HepG2 (cell line): ENCODE data around the gene IL11RA. TPM values are rescaled to one million over a fixed set of nuclear protein-coding genes. Genes with fewer than 3 reads are reported as not detected.

Experiments used
- DNMT1 ChIP-seq: sonication (generic); formaldehyde crosslinking; IDR thresholded peaks from 2 replicates; pipeline ENCODE4 v1.5.1; 2020; ENCODE audit warnings: mild to moderate bottlenecking, missing genetic modification reagents
- ELF3 ChIP-seq: IDR thresholded peaks from 2 replicates; pipeline ENCODE4 v1.6.1; 2016; ENCODE audit warnings: missing genetic modification reagents, missing compliant biosample characterization
- HDAC6 ChIP-seq: fragments of 200-600 bp; sonication (generic); IDR thresholded peaks from 2 replicates; pipeline ENCODE4 v1.7.0; 2017; ENCODE audit warnings: mild to moderate bottlenecking, antibody characterized with exemption, low read length, low read depth
- KLF6 ChIP-seq: IDR thresholded peaks from 2 replicates; pipeline ENCODE4 v1.8.0; 2016; ENCODE audit warnings: missing biosample characterization, missing genetic modification reagents
- MLX ChIP-seq: IDR thresholded peaks from 2 replicates; pipeline ENCODE4 v1.6.1; 2016
- MTA1 ChIP-seq: sonication (generic); formaldehyde crosslinking; IDR thresholded peaks from 2 replicates; pipeline ENCODE4 v1.4.0; 2020; ENCODE audit warnings: missing genetic modification reagents, mild to moderate bottlenecking, borderline replicate concordance
- MTF1 ChIP-seq: sonication (generic); formaldehyde crosslinking; IDR thresholded peaks from 2 replicates; pipeline ENCODE4 v1.5.0; 2020; ENCODE audit warnings: missing genetic modification reagents
- MZF1 ChIP-seq: sonication (generic); formaldehyde crosslinking; IDR thresholded peaks from 2 replicates; pipeline ENCODE4 v1.8.1; 2023; ENCODE audit warnings: mild to moderate bottlenecking, missing genetic modification reagents, borderline replicate concordance
- SRSF9 ChIP-seq: fragments of 200-400 bp; formaldehyde crosslinking; IDR thresholded peaks from 2 replicates; pipeline ENCODE4 v1.6.1; 2018; ENCODE audit warnings: borderline replicate concordance, mild to moderate bottlenecking, low read depth, low read length; ENCODE audit not compliant: insufficient read depth, poor library complexity, severe bottlenecking
- ZIK1 ChIP-seq: sonication (generic); formaldehyde crosslinking; IDR thresholded peaks from 2 replicates; pipeline ENCODE4 v1.5.0; 2020; ENCODE audit warnings: mild to moderate bottlenecking, low read depth, missing genetic modification reagents, borderline replicate concordance
- ZNF121 ChIP-seq: sonication (generic); formaldehyde crosslinking; IDR thresholded peaks from 2 replicates; pipeline ENCODE4 v1.5.0; 2020; ENCODE audit warnings: mild to moderate bottlenecking, missing genetic modification reagents
- ZNF263 ChIP-seq: sonication (generic); formaldehyde crosslinking; IDR thresholded peaks from 2 replicates; pipeline ENCODE4 v1.4.0; 2020; ENCODE audit warnings: missing genetic modification reagents
- ZNF264 ChIP-seq: sonication (generic); formaldehyde crosslinking; IDR thresholded peaks from 2 replicates; pipeline ENCODE4 v1.4.0; 2020; ENCODE audit warnings: missing genetic modification reagents
- ZNF280D ChIP-seq: sonication (generic); formaldehyde crosslinking; IDR thresholded peaks from 2 replicates; pipeline ENCODE4 v1.5.1; 2020; ENCODE audit warnings: mild to moderate bottlenecking, missing genetic modification reagents
- ZNF331 ChIP-seq: sonication (generic); formaldehyde crosslinking; IDR thresholded peaks from 2 replicates; pipeline ENCODE4 v1.4.0; 2020; ENCODE audit warnings: missing genetic modification reagents
- ZNF343 ChIP-seq: sonication (generic); formaldehyde crosslinking; IDR thresholded peaks from 2 replicates; pipeline ENCODE4 v1.4.0; 2020; ENCODE audit warnings: mild to moderate bottlenecking, missing genetic modification reagents
- ZNF367 ChIP-seq: sonication (generic); formaldehyde crosslinking; IDR thresholded peaks from 2 replicates; pipeline ENCODE4 v1.4.0; 2020; ENCODE audit warnings: missing genetic modification reagents, borderline replicate concordance
- ZNF382 ChIP-seq: sonication (generic); formaldehyde crosslinking; IDR thresholded peaks from 2 replicates; pipeline ENCODE4 v1.5.0; 2020; ENCODE audit warnings: missing genetic modification reagents, mild to moderate bottlenecking, borderline replicate concordance
- ZNF503 ChIP-seq: sonication (generic); formaldehyde crosslinking; IDR thresholded peaks from 2 replicates; pipeline ENCODE4 v1.4.0; 2020; ENCODE audit warnings: missing genetic modification reagents
- ZNF576 ChIP-seq: sonication (generic); formaldehyde crosslinking; IDR thresholded peaks from 2 replicates; pipeline ENCODE4 v1.4.0; 2020; ENCODE audit warnings: mild to moderate bottlenecking, missing genetic modification reagents
- ZNF598 ChIP-seq: sonication (generic); formaldehyde crosslinking; IDR thresholded peaks from 2 replicates; pipeline ENCODE4 v1.5.1; 2020; ENCODE audit warnings: mild to moderate bottlenecking, missing genetic modification reagents, borderline replicate concordance
- ZNF674 ChIP-seq: sonication (generic); formaldehyde crosslinking; IDR thresholded peaks from 2 replicates; pipeline ENCODE4 v1.5.0; 2020; ENCODE audit warnings: low read depth, mild to moderate bottlenecking, missing genetic modification reagents
- ZNF776 ChIP-seq: sonication (generic); formaldehyde crosslinking; IDR thresholded peaks from 2 replicates; pipeline ENCODE4 v1.4.0; 2020; ENCODE audit warnings: mild to moderate bottlenecking, missing genetic modification reagents
- ZNF850 ChIP-seq: sonication (generic); formaldehyde crosslinking; conservative IDR thresholded peaks from 2 replicates; pipeline ENCODE4 v1.9.0; 2021; ENCODE audit warnings: mild to moderate bottlenecking, missing genetic modification reagents
- ZSCAN31 ChIP-seq: sonication (generic); formaldehyde crosslinking; IDR thresholded peaks from 2 replicates; pipeline ENCODE4 v1.5.0; 2020; ENCODE audit warnings: low read depth, mild to moderate bottlenecking, missing genetic modification reagents
- polyA plus RNA-seq, 8 experiments: library from polyadenylated mRNA; depleted of rRNA in 3 of 8; stranded (reverse) in 7 of 8; unstranded in 1 of 8; fragments of >200 nt; fragmentation: Illumina TruSeq in 4 of 8; extraction: Trizol in 4 of 8; gene quantifications; 2 replicates each; pipeline versions ENCODE4 v1.2.1 to v1.2.3, GENCODE V29; 2011 to 2016; ENCODE audit warnings: low read depth in 4 of 8, missing spikeins in 1 of 8, mixed read lengths in 1 of 8; ENCODE audit not compliant: insufficient read depth in 1 of 8
- total RNA-seq, 5 experiments: library from RNA; depleted of rRNA; stranded (reverse); fragments of >200 nt; fragmentation: Illumina TruSeq; extraction: Trizol; gene quantifications; 2 replicates each; pipeline ENCODE4 v1.2.3, GENCODE V29; 2016; ENCODE audit warnings: low read depth in 1 of 5

Gene IL11RA
- total and polyA plus RNA-seq, 2 of the 13 experiments (the other 11 are each of a cell fraction or from before 2014, with no cell fraction given), result 2.0 to 4.2 TPM

GRCh38 chr9:34637356-34638137 is 14.4 kb upstream of the IL11RA start, which contains the start of gene SIGMAR1 (continued):
- TF ChIP-seq ZNF121 (CRISPR knock-in tag), result no peak
- no peak for TF ChIP-seq MLX (CRISPR knock-in tag)
- TF ChIP-seq ZNF776 (CRISPR knock-in tag), result peak; percentile 85; the same call in 1 of the 2 replicates
- peak; percentile 38; the same call in 1 of the 2 replicates for TF ChIP-seq MTA1 (CRISPR knock-in tag)
- TF ChIP-seq SRSF9, result no peak
- TF ChIP-seq ZNF503, result no peak
- TF ChIP-seq ZNF850 (CRISPR knock-in tag), result no peak
- TF ChIP-seq ZNF674 (CRISPR knock-in tag), result no peak
- TF ChIP-seq ZNF343 (CRISPR knock-in tag), result no peak
- peak; percentile 48; the same call in 1 of the 2 replicates for TF ChIP-seq ELF3 (CRISPR knock-in tag)
- peak; percentile 87; the same call in 1 of the 2 replicates for TF ChIP-seq ZSCAN31
- TF ChIP-seq HDAC6, result no peak
- TF ChIP-seq ZNF598, result peak; percentile 5; the same call in 1 of the 2 replicates
- TF ChIP-seq ZNF576, result no peak
- TF ChIP-seq ZNF263, result peak; percentile 73
- no peak for TF ChIP-seq MZF1 (CRISPR knock-in tag)
- peak; percentile 18; the same call in 1 of the 2 replicates for TF ChIP-seq ZNF331 (CRISPR knock-in tag)
- peak; percentile 71 for TF ChIP-seq KLF6 (CRISPR knock-in tag)
- TF ChIP-seq DNMT1 (CRISPR knock-in tag), result peak; percentile 79; the same call in 1 of the 2 replicates
- peak; percentile 81 for TF ChIP-seq ZIK1 (CRISPR knock-in tag)
- TF ChIP-seq ZNF367 (CRISPR knock-in tag), result no peak; the same call in 1 of the 2 replicates
- TF ChIP-seq ZNF280D (CRISPR knock-in tag), result peak; percentile 76; the same call in 1 of the 2 replicates
- no peak for TF ChIP-seq MTF1
- no peak for TF ChIP-seq ZNF382 (CRISPR knock-in tag)
- no peak for TF ChIP-seq ZNF264 (CRISPR knock-in tag)
